Liver (tissue), 9 donors: Measurements from ENCODE around the gene CDCA5. TPM values are rescaled to one million over a fixed set of nuclear protein-coding genes. Genes with fewer than 3 reads are reported as not detected.

Experiments used
- DNase-seq: peaks from one replicate; pipeline ENCODE4 v3.0.0-alpha.2; 2017; ENCODE audit warnings: low spot score
- H3K27ac ChIP-seq, 2 donors: one replicate each; pipeline ENCODE4 v1.7.0; 2013; ENCODE audit warnings: inconsistent platforms in 2 of 2, low read length in 2 of 2, control low read depth in 1 of 2, low read depth in 1 of 2, mild to moderate bottlenecking in 1 of 2
- H3K27me3 ChIP-seq, 4 donors: one replicate each; pipeline versions ENCODE4 v1.6.1 to v1.7.0; 2013; ENCODE audit warnings: low read length in 3 of 4, inconsistent platforms in 1 of 4, mild to moderate bottlenecking in 1 of 4, moderate library complexity in 1 of 4; ENCODE audit not compliant: control insufficient read depth in 4 of 4, insufficient read depth in 4 of 4
- H3K36me3 ChIP-seq, 4 donors: one replicate each; pipeline versions ENCODE4 v1.6.1 to v1.7.0; 2013; ENCODE audit warnings: low read length in 3 of 4, mild to moderate bottlenecking in 3 of 4, low read depth in 1 of 4, moderate library complexity in 1 of 4; ENCODE audit not compliant: control insufficient read depth in 4 of 4, insufficient read depth in 3 of 4
- H3K4me1 ChIP-seq, 4 donors: one replicate each; pipeline versions ENCODE4 v1.6.1 to v1.7.0; 2013; ENCODE audit warnings: low read length in 3 of 4, mild to moderate bottlenecking in 3 of 4, moderate library complexity in 1 of 4; ENCODE audit not compliant: control insufficient read depth in 4 of 4, insufficient read depth in 4 of 4
- H3K4me3 ChIP-seq, 3 donors: one replicate each; pipeline versions ENCODE4 v1.6.1 to v1.7.0; 2013; ENCODE audit warnings: low read length in 3 of 3, control low read depth in 1 of 3, low read depth in 1 of 3, mild to moderate bottlenecking in 1 of 3
- H3K9ac ChIP-seq, 2 donors: one replicate each; pipeline ENCODE4 v1.7.0; 2013; ENCODE audit warnings: low read length in 2 of 2, mild to moderate bottlenecking in 2 of 2, moderate library complexity in 2 of 2, control low read depth in 1 of 2, low read depth in 1 of 2
- H3K9me3 ChIP-seq, 4 donors: one replicate each; pipeline versions ENCODE4 v1.6.1 to v1.7.0; 2013; ENCODE audit warnings: low read length in 3 of 4; ENCODE audit not compliant: control insufficient read depth in 4 of 4
- EGR1 ChIP-seq, 2 donors: IDR thresholded peaks; 2 replicates each; pipeline ENCODE4 v1.6.1; 2016 to 2018; ENCODE audit warnings: antibody characterized with exemption in 2 of 2, low read depth in 2 of 2
- FOXA1 ChIP-seq: IDR thresholded peaks from 2 replicates; pipeline ENCODE4 v1.6.1; 2016; ENCODE audit warnings: antibody characterized with exemption
- FOXA2 ChIP-seq: IDR thresholded peaks from 2 replicates; pipeline ENCODE4 v1.6.1; 2016; ENCODE audit warnings: antibody characterized with exemption
- GABPA ChIP-seq, 2 donors: IDR thresholded peaks in 1 of 2; conservative IDR thresholded peaks in 1 of 2; 2 replicates each; pipeline ENCODE4 v1.6.1; 2016; ENCODE audit warnings: antibody characterized with exemption in 2 of 2, mild to moderate bottlenecking in 1 of 2, moderate library complexity in 1 of 2
- HNF4A ChIP-seq, 2 donors: conservative IDR thresholded peaks; 2 replicates each; pipeline ENCODE4 v1.6.1; 2016; ENCODE audit warnings: antibody characterized with exemption in 2 of 2, mild to moderate bottlenecking in 2 of 2
- HNF4G ChIP-seq: IDR thresholded peaks from 2 replicates; pipeline ENCODE4 v1.6.1; 2016; ENCODE audit warnings: antibody characterized with exemption
- JUND ChIP-seq, 2 donors: IDR thresholded peaks; 2 replicates each; pipeline ENCODE4 v1.6.1; 2016; ENCODE audit warnings: antibody characterized with exemption in 2 of 2
- NR2F2 ChIP-seq: IDR thresholded peaks from 2 replicates; pipeline ENCODE4 v1.6.1; 2016; ENCODE audit warnings: antibody characterized with exemption
- RXRA ChIP-seq, 2 donors: IDR thresholded peaks; 2 replicates each; pipeline ENCODE4 v1.6.1; 2017 to 2018; ENCODE audit warnings: antibody characterized with exemption in 2 of 2, mild to moderate bottlenecking in 1 of 2
- SP1 ChIP-seq: IDR thresholded peaks from 2 replicates; pipeline ENCODE4 v1.6.1; 2018; ENCODE audit warnings: antibody characterized with exemption, mild to moderate bottlenecking
- TAF1 ChIP-seq: conservative IDR thresholded peaks from 2 replicates; pipeline ENCODE4 v1.6.1; 2016; ENCODE audit warnings: antibody characterized with exemption, mild to moderate bottlenecking
- YY1 ChIP-seq: IDR thresholded peaks from 2 replicates; pipeline ENCODE4 v1.6.1; 2016; ENCODE audit warnings: antibody characterized with exemption, mild to moderate bottlenecking
- WGBS: extraction: QIAGEN DNeasy Blood & Tissue Kit; methylation state at CpG from one replicate; pipeline ENCODE4 v1.1.7; 2013; 5-methylcytosine and 5-hydroxymethylcytosine counted together
- polyA plus RNA-seq, 2 donors: library from polyadenylated mRNA; stranded (reverse) in 1 of 2; unstranded in 1 of 2; fragments of 200-250 nt in 1 of 2; fragments of >200 nt in 1 of 2; fragmentation: Nextera tagmentation in 1 of 2; extraction: Ambion mirVana in 1 of 2; gene quantifications; one replicate each; pipeline versions ENCODE4 v1.2.1 to v1.2.3, GENCODE V29; 2013 to 2015
- total RNA-seq, 2 donors: library from RNA; depleted of rRNA; stranded (reverse); fragments of >200 nt; gene quantifications; one replicate each; pipeline ENCODE4 v1.2.3, GENCODE V29; 2014
- TF ChIP-seq, protein P1 (sequence below): IDR thresholded peaks from 2 replicates; pipeline ENCODE4 v1.6.1; 2016; ENCODE audit warnings: antibody characterized with exemption
- TF ChIP-seq, protein P2 (sequence below): IDR thresholded peaks from 2 replicates; pipeline ENCODE4 v1.6.1; 2016; ENCODE audit warnings: antibody characterized with exemption
- TF ChIP-seq, protein P3 (sequence below): fragments of 150-350 bp; IDR thresholded peaks from 2 replicates; pipeline ENCODE4 v1.5.1; 2017; ENCODE audit warnings: improper control_type of control experiment, low read depth, low read length; ENCODE audit not compliant: missing input control
- TF ChIP-seq, protein P4 (sequence below): IDR thresholded peaks from 2 replicates; pipeline ENCODE4 v1.6.1; 2016; ENCODE audit warnings: antibody characterized with exemption
- TF ChIP-seq, protein P5 (sequence below): IDR thresholded peaks from 2 replicates; pipeline ENCODE4 v1.6.1; 2016; ENCODE audit warnings: antibody characterized with exemption, mild to moderate bottlenecking
- donor health status: healthy.
- donor health status: healthy.
- donor health status: healthy.
- donor health status: healthy.
- donor health status: healthy.

Gene CDCA5
- total and polyA plus RNA-seq, 4 donors, result 0.17 to 12.0 (median 1.7) TPM

DNA sequence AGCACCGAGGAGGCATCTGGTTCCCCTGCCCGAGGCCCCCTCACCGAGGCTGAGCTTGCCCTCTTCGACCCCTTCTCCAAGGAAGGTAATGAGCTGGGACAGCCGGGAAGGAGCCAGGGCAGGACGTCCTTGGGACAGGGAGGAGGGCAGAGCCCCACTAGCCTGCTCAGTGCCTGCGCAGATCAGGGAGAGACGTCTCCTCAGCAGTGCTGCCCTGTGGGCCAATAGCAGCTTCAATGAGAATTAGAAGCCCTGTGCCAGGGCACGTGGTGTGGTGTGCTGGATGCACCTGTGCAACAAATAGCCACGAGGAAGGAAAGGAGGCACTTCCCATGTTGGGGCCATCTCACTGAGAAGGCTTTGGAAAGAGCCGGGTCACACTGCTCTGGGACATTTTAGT lies 48.3 kb downstream of the CDCA5 start:
- Histone ChIP-seq H3K4me3 (no peak overlapping the region), H3K27ac (no peak overlapping the region), H3K9ac (no peak overlapping the region), H3K4me1 (peaks cover 0 to 10% (median 6%) of the 10 kb centered on the region in 4 donors), H3K27me3 (no peaks in the 10 kb centered on the region), H3K36me3 (peaks cover 3 to 38% (median 18%) of the 10 kb centered on the region in 4 donors), H3K9me3 (no peaks in the 10 kb centered on the region)
- no peak for TF ChIP-seq FOXA2
- DNase-seq, result no peak
- WGBS, result 92% methylated on average over 11 of the region's 11 CpGs

DNA sequence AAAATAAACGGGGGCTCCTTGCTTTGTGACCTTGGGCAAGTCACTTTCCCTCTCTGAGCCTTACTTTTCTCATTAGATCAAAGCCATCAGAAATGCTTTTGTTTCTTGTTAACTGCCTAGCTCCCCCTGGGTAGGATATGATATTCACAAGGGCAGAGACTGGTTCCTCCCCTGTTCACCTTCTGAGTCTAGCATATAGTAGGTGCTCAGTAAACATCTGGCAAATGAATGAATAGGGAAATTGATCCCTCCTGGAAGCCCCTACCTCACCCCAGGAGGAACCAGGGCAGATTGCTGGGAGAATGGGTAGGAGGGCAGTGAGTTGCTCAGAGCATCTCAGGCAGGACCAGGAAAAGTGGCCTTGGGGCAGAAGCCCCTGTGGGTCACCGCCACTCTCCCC lies 49.4 kb downstream of the CDCA5 start:
- peaks cover 3 to 38% (median 18%) of the 10 kb centered on the region in 4 donors for H3K36me3 ChIP-seq
- H3K4me3 ChIP-seq, result no peak overlapping the region
- WGBS, result 92% methylated on average over 2 of the region's 2 CpGs
- TF ChIP-seq JUND (IDR thresholded peaks at IDR 0.05), result no peak
- TF ChIP-seq, protein P1, sequence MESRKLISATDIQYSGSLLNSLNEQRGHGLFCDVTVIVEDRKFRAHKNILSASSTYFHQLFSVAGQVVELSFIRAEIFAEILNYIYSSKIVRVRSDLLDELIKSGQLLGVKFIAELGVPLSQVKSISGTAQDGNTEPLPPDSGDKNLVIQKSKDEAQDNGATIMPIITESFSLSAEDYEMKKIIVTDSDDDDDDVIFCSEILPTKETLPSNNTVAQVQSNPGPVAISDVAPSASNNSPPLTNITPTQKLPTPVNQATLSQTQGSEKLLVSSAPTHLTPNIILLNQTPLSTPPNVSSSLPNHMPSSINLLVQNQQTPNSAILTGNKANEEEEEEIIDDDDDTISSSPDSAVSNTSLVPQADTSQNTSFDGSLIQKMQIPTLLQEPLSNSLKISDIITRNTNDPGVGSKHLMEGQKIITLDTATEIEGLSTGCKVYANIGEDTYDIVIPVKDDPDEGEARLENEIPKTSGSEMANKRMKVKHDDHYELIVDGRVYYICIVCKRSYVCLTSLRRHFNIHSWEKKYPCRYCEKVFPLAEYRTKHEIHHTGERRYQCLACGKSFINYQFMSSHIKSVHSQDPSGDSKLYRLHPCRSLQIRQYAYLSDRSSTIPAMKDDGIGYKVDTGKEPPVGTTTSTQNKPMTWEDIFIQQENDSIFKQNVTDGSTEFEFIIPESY, result no peak
- TF ChIP-seq RXRA (IDR thresholded peaks at IDR 0.05), result no peak
- no peak for TF ChIP-seq FOXA1
- TF ChIP-seq, protein P2, sequence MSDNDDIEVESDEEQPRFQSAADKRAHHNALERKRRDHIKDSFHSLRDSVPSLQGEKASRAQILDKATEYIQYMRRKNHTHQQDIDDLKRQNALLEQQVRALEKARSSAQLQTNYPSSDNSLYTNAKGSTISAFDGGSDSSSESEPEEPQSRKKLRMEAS, result no peak
- TF ChIP-seq TAF1, result no peak
- no peak for TF ChIP-seq HNF4A (conservative IDR thresholded peaks at IDR 0.05)
- TF ChIP-seq GABPA (IDR thresholded peaks at IDR 0.05 in 1 of 2, conservative IDR thresholded peaks at IDR 0.05 in 1 of 2), result no peak
- no peak for TF ChIP-seq HNF4G
- TF ChIP-seq FOXA2, result no peak
- no peak for TF ChIP-seq NR2F2
- TF ChIP-seq, protein P3, sequence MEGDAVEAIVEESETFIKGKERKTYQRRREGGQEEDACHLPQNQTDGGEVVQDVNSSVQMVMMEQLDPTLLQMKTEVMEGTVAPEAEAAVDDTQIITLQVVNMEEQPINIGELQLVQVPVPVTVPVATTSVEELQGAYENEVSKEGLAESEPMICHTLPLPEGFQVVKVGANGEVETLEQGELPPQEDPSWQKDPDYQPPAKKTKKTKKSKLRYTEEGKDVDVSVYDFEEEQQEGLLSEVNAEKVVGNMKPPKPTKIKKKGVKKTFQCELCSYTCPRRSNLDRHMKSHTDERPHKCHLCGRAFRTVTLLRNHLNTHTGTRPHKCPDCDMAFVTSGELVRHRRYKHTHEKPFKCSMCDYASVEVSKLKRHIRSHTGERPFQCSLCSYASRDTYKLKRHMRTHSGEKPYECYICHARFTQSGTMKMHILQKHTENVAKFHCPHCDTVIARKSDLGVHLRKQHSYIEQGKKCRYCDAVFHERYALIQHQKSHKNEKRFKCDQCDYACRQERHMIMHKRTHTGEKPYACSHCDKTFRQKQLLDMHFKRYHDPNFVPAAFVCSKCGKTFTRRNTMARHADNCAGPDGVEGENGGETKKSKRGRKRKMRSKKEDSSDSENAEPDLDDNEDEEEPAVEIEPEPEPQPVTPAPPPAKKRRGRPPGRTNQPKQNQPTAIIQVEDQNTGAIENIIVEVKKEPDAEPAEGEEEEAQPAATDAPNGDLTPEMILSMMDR, result no peak
- TF ChIP-seq YY1, result no peak
- TF ChIP-seq, protein P4, sequence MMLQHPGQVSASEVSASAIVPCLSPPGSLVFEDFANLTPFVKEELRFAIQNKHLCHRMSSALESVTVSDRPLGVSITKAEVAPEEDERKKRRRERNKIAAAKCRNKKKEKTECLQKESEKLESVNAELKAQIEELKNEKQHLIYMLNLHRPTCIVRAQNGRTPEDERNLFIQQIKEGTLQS, result no peak
- no peak for TF ChIP-seq SP1
- TF ChIP-seq EGR1 (IDR thresholded peaks at IDR 0.05; ENCODE audit: low read depth in 2 of 2), result no peak
- TF ChIP-seq, protein P5, sequence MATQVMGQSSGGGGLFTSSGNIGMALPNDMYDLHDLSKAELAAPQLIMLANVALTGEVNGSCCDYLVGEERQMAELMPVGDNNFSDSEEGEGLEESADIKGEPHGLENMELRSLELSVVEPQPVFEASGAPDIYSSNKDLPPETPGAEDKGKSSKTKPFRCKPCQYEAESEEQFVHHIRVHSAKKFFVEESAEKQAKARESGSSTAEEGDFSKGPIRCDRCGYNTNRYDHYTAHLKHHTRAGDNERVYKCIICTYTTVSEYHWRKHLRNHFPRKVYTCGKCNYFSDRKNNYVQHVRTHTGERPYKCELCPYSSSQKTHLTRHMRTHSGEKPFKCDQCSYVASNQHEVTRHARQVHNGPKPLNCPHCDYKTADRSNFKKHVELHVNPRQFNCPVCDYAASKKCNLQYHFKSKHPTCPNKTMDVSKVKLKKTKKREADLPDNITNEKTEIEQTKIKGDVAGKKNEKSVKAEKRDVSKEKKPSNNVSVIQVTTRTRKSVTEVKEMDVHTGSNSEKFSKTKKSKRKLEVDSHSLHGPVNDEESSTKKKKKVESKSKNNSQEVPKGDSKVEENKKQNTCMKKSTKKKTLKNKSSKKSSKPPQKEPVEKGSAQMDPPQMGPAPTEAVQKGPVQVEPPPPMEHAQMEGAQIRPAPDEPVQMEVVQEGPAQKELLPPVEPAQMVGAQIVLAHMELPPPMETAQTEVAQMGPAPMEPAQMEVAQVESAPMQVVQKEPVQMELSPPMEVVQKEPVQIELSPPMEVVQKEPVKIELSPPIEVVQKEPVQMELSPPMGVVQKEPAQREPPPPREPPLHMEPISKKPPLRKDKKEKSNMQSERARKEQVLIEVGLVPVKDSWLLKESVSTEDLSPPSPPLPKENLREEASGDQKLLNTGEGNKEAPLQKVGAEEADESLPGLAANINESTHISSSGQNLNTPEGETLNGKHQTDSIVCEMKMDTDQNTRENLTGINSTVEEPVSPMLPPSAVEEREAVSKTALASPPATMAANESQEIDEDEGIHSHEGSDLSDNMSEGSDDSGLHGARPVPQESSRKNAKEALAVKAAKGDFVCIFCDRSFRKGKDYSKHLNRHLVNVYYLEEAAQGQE, result no peak
- DNase-seq, result no peak
- no peak overlapping the region for H3K9ac ChIP-seq
- H3K9me3 ChIP-seq, result no peaks in the 10 kb centered on the region
- peaks cover 0 to 2% (median 0%) of the 10 kb centered on the region in 4 donors for H3K4me1 ChIP-seq
- H3K27me3 ChIP-seq, result no peaks in the 10 kb centered on the region
- no peak overlapping the region for H3K27ac ChIP-seq
